HCT116 (cell line): Measurements from ENCODE around the gene CFAP45. TPM values are rescaled to one million over a fixed set of nuclear protein-coding genes. Genes with fewer than 3 reads are reported as not detected.

Experiments
- ATAC-seq: fragments of 200-7000 bp; cut with Tn5 transposase; 2 replicates; pipeline ENCODE4 v1.9.1; 2020; ENCODE audit warnings: mild to moderate bottlenecking, moderate library complexity
- BruUV-seq: library from RNA; stranded (reverse); fragments of 400-500 nt; replicated peaks from 2 replicates; lab custom pipeline; 2021; lab: Mats Ljungman, UMichigan
- CTCF ChIA-PET: fragments of 300-600 bp; sonication (Branson Sonifier 250); formaldehyde crosslinking; loops from one replicate; lab custom pipeline; 2021; ENCODE audit warnings: antibody characterized with exemption; lab: Charles Lee
- POLR2A ChIA-PET: fragments of 300-600, 350-600 bp; sonication (Branson Sonifier 250); formaldehyde crosslinking; loops from one replicate; lab custom pipeline; 2021; ENCODE audit warnings: antibody characterized with exemption; lab: Charles Lee
- RAD21 ChIA-PET, 2 experiments: fragments of 300-600 bp; sonication (Branson Sonifier 250); formaldehyde crosslinking; loops; one replicate each; lab custom pipeline; 2023; ENCODE audit warnings: low total read pairs in 2 of 2; ENCODE audit not compliant: uncharacterized antibody in 2 of 2, unreplicated experiment in 2 of 2, low non-redundant PET in 1 of 2; lab: Charles Lee
- DNase-seq: peaks from one replicate; pipeline ENCODE4 v3.0.0-alpha.2; 2010; ENCODE audit warnings: low read depth, low spot score
- H2AFZ ChIP-seq: fragments of 200-600 bp; shearing (Covaris generic), sonication (generic); 2 replicates; pipeline ENCODE4 v1.6.1; 2017; ENCODE audit warnings: low read depth, mixed run types, mixed read lengths, antibody characterized with exemption, low read length; ENCODE audit not compliant: poor library complexity, severe bottlenecking
- H3K27ac ChIP-seq: 2 replicates; pipeline ENCODE4 v1.5.1; 2012; ENCODE audit warnings: low read depth, low read length
- H3K27me3 ChIP-seq: fragments of 200-600 bp; sonication (generic); 2 replicates; pipeline ENCODE4 v1.6.1; 2016; ENCODE audit warnings: mixed run types, low read length, mixed read lengths; ENCODE audit not compliant: insufficient read depth
- H3K36me3 ChIP-seq, 2 experiments: fragments of 200-500 bp in 1 of 2; fragments of 200-600 bp in 1 of 2; sonication (Bioruptor generic) in 1 of 2; sonication (generic) in 1 of 2; 2 replicates each; pipeline versions ENCODE4 v1.5.1 to v1.6.1; 2014 to 2016; ENCODE audit warnings: low read length in 2 of 2, inconsistent platforms in 1 of 2, mixed read lengths in 1 of 2, mixed run types in 1 of 2; ENCODE audit not compliant: insufficient read depth in 2 of 2, control insufficient read depth in 1 of 2
- H3K4me1 ChIP-seq, 2 experiments: fragments of 200-600 bp in 1 of 2; sonication (generic) in 1 of 2; 2 replicates each; pipeline versions ENCODE4 v1.5.1 to v1.6.1; 2012 to 2017; ENCODE audit warnings: low read length in 2 of 2, inconsistent platforms in 1 of 2, mild to moderate bottlenecking in 1 of 2, mixed read lengths in 1 of 2, mixed run types in 1 of 2, moderate library complexity in 1 of 2; ENCODE audit not compliant: insufficient read depth in 2 of 2, control insufficient read depth in 1 of 2
- H3K4me2 ChIP-seq: fragments of 200-600 bp; sonication (generic); 2 replicates; pipeline ENCODE4 v1.6.1; 2017; ENCODE audit warnings: mixed run types, low read length, mixed read lengths
- H3K4me3 ChIP-seq, 2 experiments: fragments of 200-600 bp in 1 of 2; sonication (generic) in 1 of 2; replicated peaks in 1 of 2; 2 replicates each; pipeline ENCODE4 v1.5.1; 2011 to 2016; ENCODE audit warnings: low read length in 2 of 2, control low read depth in 1 of 2, low read depth in 1 of 2, mild to moderate bottlenecking in 1 of 2, mixed read lengths in 1 of 2, mixed run types in 1 of 2
- H3K79me2 ChIP-seq: fragments of 200-600 bp; sonication (generic); 2 replicates; pipeline ENCODE4 v1.6.1; 2017; ENCODE audit warnings: mild to moderate bottlenecking, mixed run types, low read length, moderate library complexity, mixed read lengths; ENCODE audit not compliant: insufficient read depth
- H3K9ac ChIP-seq: fragments of 200-600 bp; sonication (generic); 2 replicates; pipeline ENCODE4 v1.6.1; 2016; ENCODE audit warnings: low read length, mixed read lengths
- H3K9me2 ChIP-seq: fragments of 200-600 bp; sonication (generic), shearing (Covaris generic); 2 replicates; pipeline ENCODE4 v1.6.1; 2017; ENCODE audit warnings: mixed run types, mild to moderate bottlenecking, moderate library complexity; ENCODE audit not compliant: insufficient read depth
- H3K9me3 ChIP-seq, 2 experiments: fragments of 200-500 bp in 1 of 2; fragments of 200-600 bp in 1 of 2; sonication (Bioruptor generic) in 1 of 2; sonication (generic) in 1 of 2; 2 replicates each; pipeline ENCODE4 v1.6.1; 2014 to 2017; ENCODE audit warnings: low read length in 2 of 2, mixed read lengths in 2 of 2, inconsistent platforms in 1 of 2, low read depth in 1 of 2, mild to moderate bottlenecking in 1 of 2, mixed run types in 1 of 2, moderate library complexity in 1 of 2; ENCODE audit not compliant: control insufficient read depth in 1 of 2, insufficient read depth in 1 of 2
- H4K20me1 ChIP-seq: fragments of 200-600 bp; sonication (generic), shearing (Covaris generic); 2 replicates; pipeline ENCODE4 v1.6.1; 2017; ENCODE audit warnings: mixed run types, mild to moderate bottlenecking, moderate library complexity; ENCODE audit not compliant: insufficient read depth
- CBX3 ChIP-seq: IDR thresholded peaks from 2 replicates; pipeline ENCODE4 v1.6.1; 2012; ENCODE audit warnings: low read depth
- CEBPB ChIP-seq: IDR thresholded peaks from 2 replicates; pipeline ENCODE4 v1.6.1; 2012; ENCODE audit warnings: low read depth
- EGR1 ChIP-seq: IDR thresholded peaks from 2 replicates; pipeline ENCODE4 v1.6.1; 2012; ENCODE audit warnings: low read depth
- EZH2phosphoT487 ChIP-seq: fragments of 200-600 bp; IDR thresholded peaks from 2 replicates; pipeline ENCODE4 v1.6.1; 2018; ENCODE audit warnings: antibody characterized with exemption, borderline replicate concordance
- FOSL1 ChIP-seq: IDR thresholded peaks from 2 replicates; pipeline ENCODE4 v1.6.1; 2012; ENCODE audit warnings: low read depth
- POLR2A ChIP-seq: IDR thresholded peaks from 2 replicates; pipeline ENCODE4 v1.7.0; 2011; ENCODE audit warnings: borderline replicate concordance; ENCODE audit not compliant: insufficient read depth, insufficient read length; ENCODE audit errors: extremely low read depth
- SP1 ChIP-seq: IDR thresholded peaks from 2 replicates; pipeline ENCODE4 v1.6.1; 2012; ENCODE audit warnings: low read depth
- SRF ChIP-seq: IDR thresholded peaks from 2 replicates; pipeline ENCODE4 v1.6.1; 2012; ENCODE audit warnings: low read depth
- ZBTB33 ChIP-seq: IDR thresholded peaks from 2 replicates; pipeline ENCODE4 v1.6.1; 2011; ENCODE audit warnings: mild to moderate bottlenecking, low read length, moderate library complexity; ENCODE audit not compliant: insufficient replicate concordance; ENCODE audit errors: extremely low read depth
- ZNF274 ChIP-seq: fragments of 200-500 bp; sonication (Bioruptor generic); IDR thresholded peaks from 2 replicates; pipeline ENCODE4 v1.6.1; 2014; ENCODE audit warnings: mild to moderate bottlenecking, low read depth, low read length, inconsistent platforms
- intact Hi-C: fragments of 100-400 bp; cut with micrococcal nuclease; formaldehyde crosslinking; loops from 2 replicates; pipeline ENCODE4 v1.10.0; 2022
- total RNA-seq: library from RNA; stranded (reverse); gene quantifications from one replicate; pipeline ENCODE4 v1.2.1, GENCODE V29; 2021; ENCODE audit not compliant: unreplicated experiment
- TF ChIP-seq, protein P1 (sequence below): IDR thresholded peaks from 2 replicates; pipeline ENCODE4 v1.6.1; 2012

Gene CFAP45
- total RNA-seq, 1 experiment from 2014 or later: 0.59 TPM

DNA sequence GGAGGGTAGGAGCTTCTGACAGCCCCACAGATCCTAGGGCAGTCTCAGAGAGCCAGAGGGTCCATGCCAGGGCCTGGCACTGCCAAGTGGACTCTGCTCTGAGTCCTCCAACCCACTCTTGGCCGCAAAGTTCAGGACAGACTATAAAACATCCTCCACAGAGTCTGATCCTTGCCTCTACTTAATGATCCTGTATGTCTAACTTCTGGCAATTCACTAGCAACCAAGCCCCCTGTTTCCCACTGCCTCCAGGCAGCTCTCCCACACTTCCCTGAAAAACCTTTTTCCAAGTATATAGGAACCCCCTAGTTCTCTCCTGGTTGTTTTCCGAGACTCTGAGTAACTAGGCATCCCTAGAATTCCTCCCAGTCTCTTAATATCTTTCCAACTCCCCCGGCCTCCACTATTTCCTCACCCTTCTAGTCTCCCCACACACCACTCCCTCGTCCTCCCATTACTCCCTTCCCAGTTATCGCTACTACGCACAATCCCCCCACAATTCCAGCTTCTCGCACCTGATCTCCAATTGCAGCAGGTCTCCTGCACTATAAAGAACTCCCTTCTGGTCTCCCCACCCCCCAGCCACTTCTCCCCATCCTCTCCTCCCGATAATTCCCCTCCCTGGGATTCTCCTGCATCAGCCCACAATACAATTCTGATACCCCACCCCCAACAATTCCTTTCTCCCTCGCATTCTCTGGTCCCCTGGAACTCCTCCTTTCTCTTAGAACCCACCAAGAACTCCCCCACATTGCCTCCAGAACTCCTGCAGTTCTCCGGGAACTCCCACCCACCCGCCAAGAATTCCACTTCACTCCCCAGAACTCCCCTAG is 44.9 kb upstream of the CFAP45 start:
- Histone ChIP-seq H3K9me3 (no peaks in the 10 kb centered on the region), H3K9ac (peak overlapping the region; percentile 60), H3K4me3 (peak overlapping the region; percentile 54 to 63), H3K36me3 (no peaks in the 10 kb centered on the region), H3K27ac (peak overlapping the region; percentile 64; the same call in 1 of the 2 replicates), H3K27me3 (no peaks in the 10 kb centered on the region), H3K79me2 (no peaks in the 10 kb centered on the region), H3K9me2 (no peaks in the 10 kb centered on the region), H3K4me2 (peak overlapping the region; percentile 91), H2AFZ (peak overlapping the region; percentile 3), H3K4me1 (peaks cover 14 to 25% of the 10 kb centered on the region in 2 experiments), H4K20me1 (no peaks in the 10 kb centered on the region)
- no peak for TF ChIP-seq CBX3
- TF ChIP-seq FOSL1: no peak
- no peak for TF ChIP-seq EZH2phosphoT487
- intact Hi-C loops: no loop called here
- no peak for DNase-seq
- no TSS peak for BruUV-seq
- ChIA-PET POLR2A (no interaction called here), CTCF (interaction anchor here (1.2 to 2.4 kb wide), 5 partner anchors 11 to 63 kb away, joined by 3 to 40 read pairs (median 3); no protein-coding TSS in a partner anchor), RAD21 (interaction anchor here (1.8 to 2.0 kb wide), 2 partner anchors 63 kb away, joined by 5 read pairs; no protein-coding TSS in a partner anchor)
- no peak for ATAC-seq

- DNase-seq: no peak
- POLR2A ChIA-PET: no interaction called here
- no peaks in the 10 kb centered on the region for H3K9me3 ChIP-seq
- no peak for TF ChIP-seq SP1
- TF ChIP-seq, protein P1, sequence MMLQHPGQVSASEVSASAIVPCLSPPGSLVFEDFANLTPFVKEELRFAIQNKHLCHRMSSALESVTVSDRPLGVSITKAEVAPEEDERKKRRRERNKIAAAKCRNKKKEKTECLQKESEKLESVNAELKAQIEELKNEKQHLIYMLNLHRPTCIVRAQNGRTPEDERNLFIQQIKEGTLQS: no peak
- TF ChIP-seq ZNF274: no peak
- TF ChIP-seq ZBTB33: no peak
- TF ChIP-seq SRF: no peak
- TF ChIP-seq POLR2A: no peak
- no peak for TF ChIP-seq CEBPB
- no peak for TF ChIP-seq EZH2phosphoT487
- no peak for TF ChIP-seq EGR1
- TF ChIP-seq, all 23 proteins: peak for 0
- peak overlapping the region; percentile 91; the same call in 1 of the 2 replicates for H3K4me2 ChIP-seq
- no peaks in the 10 kb centered on the region for H3K9me2 ChIP-seq
- H4K20me1 ChIP-seq: no peaks in the 10 kb centered on the region
- peaks cover 14 to 25% of the 10 kb centered on the region in 2 experiments for H3K4me1 ChIP-seq
- BruUV-seq: no TSS peak
- H2AFZ ChIP-seq: no peak overlapping the region
- no peaks in the 10 kb centered on the region for H3K36me3 ChIP-seq
- CTCF ChIA-PET: interaction anchor here (2.4 kb wide), 1 partner anchor 63 kb away, joined by 10 read pairs; no protein-coding TSS in a partner anchor
- intact Hi-C loops: no loop called here
- H3K27me3 ChIP-seq: no peaks in the 10 kb centered on the region
- H3K79me2 ChIP-seq: no peaks in the 10 kb centered on the region
- RAD21 ChIA-PET: interaction anchor here in 1 of 2 experiments (2.0 kb wide), 1 partner anchor 64 kb away, joined by 5 read pairs; no protein-coding TSS in a partner anchor
- no peak overlapping the region for H3K4me3 ChIP-seq
- no peak for ATAC-seq
- no peak overlapping the region for H3K9ac ChIP-seq
- H3K27ac ChIP-seq: no peak overlapping the region
Observed at GRCh38 chr1:159943908-159944622, 44.1 kb upstream of the CFAP45 start.
